A549 (cell line): ENCODE results near the gene VIT. TPM values are rescaled to one million over a fixed set of nuclear protein-coding genes. Genes with fewer than 3 reads are reported as not detected.

Experiments used
- ATAC-seq, 2 experiments: fragments of 200-7000 bp in 1 of 2; fragments of >200 bp in 1 of 2; cut with Nextera tagmentation in 1 of 2; cut with Tn5 transposase in 1 of 2; 3 replicates each; pipeline versions ENCODE4 v1.8.0 to v1.9.1; 2018 to 2020; ENCODE audit warnings: mild to moderate bottlenecking in 1 of 2, moderate library complexity in 1 of 2
- CTCF ChIA-PET: fragments of 300-600 bp; sonication (Branson Sonifier 250); formaldehyde crosslinking; extraction: SDS; loops from one replicate; lab custom pipeline; 2021; ENCODE audit warnings: antibody characterized with exemption, inconsistent platforms; lab: Yijun Ruan, JAX
- POLR2A ChIA-PET: fragments of 350-600 bp; formaldehyde crosslinking; extraction: SDS; loops from one replicate; lab custom pipeline; 2021; ENCODE audit warnings: antibody characterized with exemption, inconsistent platforms; lab: Yijun Ruan, JAX
- DNase-seq, 2 experiments: peaks; one replicate each; pipeline versions ENCODE4 v3.0.0 to v3.0.0-alpha.2; 2011 to 2016; ENCODE audit warnings: low read depth in 1 of 2, low spot score in 1 of 2
- FAIRE-seq: peaks from 2 replicates; lab custom pipeline; 2011; peaks lifted over from hg19 to GRCh38; lab: Jason Lieb, UNC
- H3K27ac ChIP-seq, 2 experiments: fragments of >200 bp; sonication (Bioruptor Twin); formaldehyde crosslinking; 3 replicates each; pipeline ENCODE4 v1.5.1; 2016 to 2017
- H3K4me1 ChIP-seq: fragments of >200 bp; sonication (Bioruptor Twin); formaldehyde crosslinking; 3 replicates; pipeline ENCODE4 v1.6.1; 2016
- H3K4me2 ChIP-seq: fragments of >200 bp; sonication (Bioruptor Twin); formaldehyde crosslinking; 3 replicates; pipeline ENCODE4 v1.6.1; 2016
- H3K4me3 ChIP-seq: fragments of >200 bp; sonication (Bioruptor Twin); formaldehyde crosslinking; 3 replicates; pipeline ENCODE4 v1.5.1; 2016
- H3K9me3 ChIP-seq: fragments of >200 bp; sonication (Bioruptor Twin); formaldehyde crosslinking; 3 replicates; pipeline ENCODE4 v1.6.1; 2016
- ATOH8 ChIP-seq: fragments of 250-450 bp; sonication (Bioruptor Pico); IDR thresholded peaks from 2 replicates; pipeline ENCODE4 v1.5.0; 2020; ENCODE audit warnings: low read depth, mild to moderate bottlenecking, moderate library complexity
- CTCF ChIP-seq: fragments of >200 bp; sonication (Bioruptor Twin); formaldehyde crosslinking; IDR thresholded peaks from 3 replicates; pipeline ENCODE4 v1.5.1; 2016
- E2F6 ChIP-seq: IDR thresholded peaks from 2 replicates; pipeline ENCODE4 v1.6.1; 2012; ENCODE audit warnings: low read depth, borderline replicate concordance
- EHMT2 ChIP-seq: fragments of 200-600 bp; sonication (generic); IDR thresholded peaks from 2 replicates; pipeline ENCODE4 v1.6.1; 2016; ENCODE audit warnings: antibody characterized with exemption, low read depth, mild to moderate bottlenecking, moderate library complexity
- ELK1 ChIP-seq: fragments of 150-350 bp; IDR thresholded peaks from 2 replicates; pipeline ENCODE4 v1.6.1; 2014; ENCODE audit warnings: low read depth, mild to moderate bottlenecking, low read length
- ESRRA ChIP-seq: fragments of 150-350 bp; IDR thresholded peaks from 2 replicates; pipeline ENCODE4 v1.6.1; 2014; ENCODE audit warnings: mild to moderate bottlenecking, low read length, borderline replicate concordance
- FOSL2 ChIP-seq, 2 experiments: fragments of 450-650 bp in 1 of 2; fragments of >200 bp in 1 of 2; sonication (Bioruptor Twin) in 1 of 2; formaldehyde crosslinking; IDR thresholded peaks; 2 replicates each; pipeline versions ENCODE4 v1.5.0 to v1.6.1; 2016 to 2020; ENCODE audit warnings: mild to moderate bottlenecking in 1 of 2, moderate library complexity in 1 of 2
- HES2 ChIP-seq: fragments of >200 bp; sonication (Bioruptor Twin); formaldehyde crosslinking; IDR thresholded peaks from 2 replicates; pipeline ENCODE4 v1.6.1; 2016
- HEYL ChIP-seq: fragments of 250-450 bp; sonication (Bioruptor Pico); IDR thresholded peaks from 2 replicates; pipeline ENCODE4 v1.8.0; 2021; ENCODE audit warnings: mild to moderate bottlenecking, moderate library complexity
- HOXB13 ChIP-seq: fragments of 250-450 bp; sonication (Bioruptor Pico); IDR thresholded peaks from 2 replicates; pipeline ENCODE4 v1.5.0; 2020; ENCODE audit warnings: low read depth, mild to moderate bottlenecking, moderate library complexity
- HOXB5 ChIP-seq: fragments of 250-450 bp; sonication (Bioruptor Pico); IDR thresholded peaks from 2 replicates; pipeline ENCODE4 v1.5.0; 2020; ENCODE audit warnings: mild to moderate bottlenecking, moderate library complexity
- KDM1A ChIP-seq: fragments of 200-600 bp; sonication (generic); IDR thresholded peaks from 2 replicates; pipeline ENCODE4 v1.6.1; 2016; ENCODE audit warnings: low read depth, mild to moderate bottlenecking
- MAZ ChIP-seq: fragments of 150-350 bp; IDR thresholded peaks from 2 replicates; pipeline ENCODE4 v1.6.1; 2014; ENCODE audit warnings: antibody characterized with exemption, low read depth, low read length, borderline replicate concordance
- NFE2L2 ChIP-seq: fragments of 150-350 bp; conservative IDR thresholded peaks from 2 replicates; pipeline ENCODE4 v1.6.1; 2014; ENCODE audit warnings: low read length
- NPAS2 ChIP-seq: fragments of 250-450 bp; sonication (Bioruptor Pico); IDR thresholded peaks from 2 replicates; pipeline ENCODE4 v1.8.0; 2022; ENCODE audit warnings: mild to moderate bottlenecking, moderate library complexity, borderline replicate concordance
- PHF8 ChIP-seq: fragments of 200-600 bp; sonication (generic); IDR thresholded peaks from 2 replicates; pipeline ENCODE4 v1.6.1; 2016; ENCODE audit warnings: low read depth, mild to moderate bottlenecking, antibody characterized with exemption, moderate library complexity, borderline replicate concordance
- RAD21 ChIP-seq, 2 experiments: fragments of >200 bp in 1 of 2; sonication (Bioruptor Twin) in 1 of 2; formaldehyde crosslinking in 1 of 2; IDR thresholded peaks in 1 of 2; conservative IDR thresholded peaks in 1 of 2; 2 replicates in 1 of 2; 3 replicates in 1 of 2; pipeline ENCODE4 v1.6.1; 2012 to 2018; ENCODE audit warnings: inconsistent platforms in 1 of 2
- RCOR1 ChIP-seq: fragments of 150-350 bp; IDR thresholded peaks from 2 replicates; pipeline ENCODE4 v1.6.1; 2014; ENCODE audit warnings: antibody characterized with exemption, low read length, low read depth
- REST ChIP-seq: fragments of 200-600 bp; sonication (generic); IDR thresholded peaks from 2 replicates; pipeline ENCODE4 v1.6.1; 2016; ENCODE audit warnings: antibody characterized with exemption, mild to moderate bottlenecking, moderate library complexity
- RFX5 ChIP-seq: fragments of 450-650 bp; IDR thresholded peaks from 2 replicates; pipeline ENCODE4 v1.7.1; 2014; ENCODE audit warnings: antibody characterized with exemption, mild to moderate bottlenecking, moderate library complexity
- RNF2 ChIP-seq: fragments of 200-600 bp; sonication (generic); IDR thresholded peaks from 2 replicates; pipeline ENCODE4 v1.6.1; 2016; ENCODE audit warnings: low read depth, mild to moderate bottlenecking, antibody characterized with exemption, moderate library complexity, borderline replicate concordance
- SMC3 ChIP-seq: fragments of >200 bp; sonication (Bioruptor Twin); formaldehyde crosslinking; IDR thresholded peaks from 3 replicates; pipeline ENCODE4 v1.6.1; 2018; ENCODE audit warnings: inconsistent platforms
- TFCP2L1 ChIP-seq: fragments of 250-450 bp; sonication (Bioruptor Pico); IDR thresholded peaks from 2 replicates; pipeline ENCODE4 v1.5.0; 2021; ENCODE audit warnings: mild to moderate bottlenecking
- TP53 ChIP-seq: fragments of 250-450 bp; sonication (Bioruptor Pico); IDR thresholded peaks from 2 replicates; pipeline ENCODE4 v1.5.0; 2021; ENCODE audit warnings: mild to moderate bottlenecking, moderate library complexity
- ZC3H11A ChIP-seq: fragments of 450-650 bp; IDR thresholded peaks from 2 replicates; pipeline ENCODE4 v1.6.1; 2014; ENCODE audit warnings: antibody characterized with exemption, mild to moderate bottlenecking
- ZFP36 ChIP-seq: fragments of 450-650 bp; IDR thresholded peaks from 2 replicates; pipeline ENCODE4 v1.6.1; 2014; ENCODE audit warnings: borderline replicate concordance; ENCODE audit not compliant: partially characterized antibody
- WGBS: methylation state at CpG from one replicate; pipeline ENCODE4 v1.1.6; 2017; ENCODE audit errors: missing lambda C conversion rate; 5-methylcytosine and 5-hydroxymethylcytosine counted together
- polyA plus RNA-seq, 4 experiments: library from polyadenylated mRNA; depleted of rRNA in 3 of 4; stranded (reverse); fragments of >200 nt; fragmentation: RNase III in 1 of 4; extraction: RNeasy Plus Mini Kit Qiagen cat#74134 plus additional on column Dnase treatment in 1 of 4; gene quantifications; 2 replicates in 3 of 4; 3 replicates in 1 of 4; pipeline ENCODE4 v1.2.3, GENCODE V29; 2011 to 2017

VIT gene
- polyA plus RNA-seq, 2 of the 4 experiments (the other 2 are of a cell fraction) = not detected

GRCh38 chr2:36663851-36664695, 32.4 kb upstream of the VIT start:
- POLR2A ChIA-PET = no interaction called here

GRCh38 chr2:36664696-36665076, 31.8 kb upstream of the VIT start:
- Histone ChIP-seq H3K4me3 (no peak overlapping the region), H3K4me2 (peak overlapping the region; percentile 67; the same call in 1 of the 3 replicates), H3K27ac (no peak overlapping the region; a peak in 1 of 6 replicates), H3K4me1 (peaks cover 28% of the 10 kb centered on the region), H3K9me3 (no peaks in the 10 kb centered on the region)
- DNase-seq (no peak), FAIRE-seq (no peak), ATAC-seq (peak; percentile 37 to 40; a peak in 3 of 6 replicates)
- CTCF ChIA-PET = interaction anchor here (0.6 to 3.7 kb wide), 77 partner anchors 8 to 794 kb away, joined by 3 to 35 read pairs (median 5); partner anchors contain the start of gene CRIM1
- TF ChIP-seq FOSL2 (IDR thresholded peaks at IDR 0.05) = no peak
- TF ChIP-seq FOSL2 (CRISPR knock-in tag; IDR thresholded peaks at IDR 0.05) = no peak
- TF ChIP-seq ELK1 = no peak
- no peak for TF ChIP-seq PHF8
- TF ChIP-seq RFX5 = no peak
- no peak for TF ChIP-seq E2F6
- TF ChIP-seq TP53 (CRISPR knock-in tag) = no peak
- no peak for TF ChIP-seq RNF2
- TF ChIP-seq NPAS2 (CRISPR knock-in tag) = no peak
- TF ChIP-seq HOXB13 (CRISPR knock-in tag) = no peak
- TF ChIP-seq ZFP36 = no peak
- TF ChIP-seq HES2 = no peak
- TF ChIP-seq ATOH8 = no peak
- TF ChIP-seq HEYL (CRISPR knock-in tag) = no peak
- TF ChIP-seq ZC3H11A = no peak
- no peak for TF ChIP-seq EHMT2
- no peak for TF ChIP-seq MAZ
- TF ChIP-seq REST = no peak
- TF ChIP-seq TFCP2L1 (CRISPR knock-in tag) = no peak
- 17% methylated on average over 1 of the region's 1 CpG for WGBS
- POLR2A ChIA-PET = no interaction called here

More at GRCh38 chr2:36663851-36664695, 32.4 kb upstream of the VIT start:
- TF ChIP-seq SMC3 = peak; percentile 94
- no peak for TF ChIP-seq RCOR1
- no peak for TF ChIP-seq KDM1A
- TF ChIP-seq RAD21 (conservative IDR thresholded peaks at IDR 0.05 in 1 of 2, IDR thresholded peaks at IDR 0.05 in 1 of 2) = peak; percentile 98 to 99
- TF ChIP-seq HOXB5 (CRISPR knock-in tag) = peak; percentile 57; the same call in 1 of the 2 replicates
- TF ChIP-seq CTCF = peak; percentile 98
- no peak for TF ChIP-seq NPAS2 (CRISPR knock-in tag)
- TF ChIP-seq ESRRA = no peak
- no peak for TF ChIP-seq NFE2L2
- TF ChIP-seq, all 56 proteins: peak for 4
- ATAC-seq (peak; percentile 96 to 97), FAIRE-seq (peak; percentile 99), DNase-seq (peak; percentile 55 to 85)
- H3K4me1 ChIP-seq = peaks cover 29% of the 10 kb centered on the region
- H3K4me3 ChIP-seq = no peak overlapping the region
- peak overlapping the region; percentile 35 to 68; a peak in 5 of 6 replicates for H3K27ac ChIP-seq
- WGBS = 37% methylated on average over 12 of the region's 12 CpGs
- CTCF ChIA-PET = interaction anchor here (0.6 to 3.7 kb wide), 79 partner anchors 8 to 793 kb away, joined by 3 to 35 read pairs (median 5); partner anchors contain the start of gene CRIM1
- no peaks in the 10 kb centered on the region for H3K9me3 ChIP-seq
- H3K4me2 ChIP-seq = peak overlapping the region; percentile 67
